Keratinocyte (primary cell): ENCODE data around the gene LAMB4.

Source experiments
- EZH2 ChIP-seq: IDR thresholded peaks from one replicate; pipeline ENCODE4 v1.6.1; 2012; ENCODE audit warnings: inconsistent platforms, mild to moderate bottlenecking, low read length, moderate library complexity
- TF ChIP-seq, protein P1 (sequence below), 3 experiments: IDR thresholded peaks in 1 of 3; conservative IDR thresholded peaks in 1 of 3; optimal IDR thresholded peaks in 1 of 3; 2 replicates in 2 of 3; 3 replicates in 1 of 3; pipeline versions ENCODE3 to v1.5.1; 2011; ENCODE audit warnings: low read length in 3 of 3, mild to moderate bottlenecking in 3 of 3, moderate library complexity in 2 of 3, control low read depth in 1 of 3, inconsistent platforms in 1 of 3; ENCODE audit not compliant: insufficient read depth in 2 of 3; ENCODE audit errors: extremely low read depth in 1 of 3

DNA sequence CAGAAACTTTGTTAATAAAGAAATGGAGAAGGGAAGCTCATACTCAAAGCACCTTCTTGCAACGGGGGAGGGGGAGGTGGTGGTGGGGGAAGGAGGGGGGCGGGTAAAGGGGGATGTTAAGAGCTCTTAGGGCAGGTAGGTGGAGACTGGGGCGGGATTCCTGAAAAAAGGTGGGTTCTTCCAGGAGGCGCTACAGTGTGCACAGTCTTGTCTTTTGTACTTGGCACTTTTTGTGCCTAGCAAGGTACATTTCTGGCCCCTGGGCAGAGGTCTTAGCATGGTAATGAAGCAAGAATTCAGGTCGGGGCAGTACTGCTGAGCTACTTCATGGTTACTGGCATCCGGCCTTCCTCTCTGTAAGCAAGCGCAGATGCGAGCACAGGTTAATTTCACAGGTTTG is 15.2 kb upstream of the LAMB4 start:
- TF ChIP-seq, protein P1, sequence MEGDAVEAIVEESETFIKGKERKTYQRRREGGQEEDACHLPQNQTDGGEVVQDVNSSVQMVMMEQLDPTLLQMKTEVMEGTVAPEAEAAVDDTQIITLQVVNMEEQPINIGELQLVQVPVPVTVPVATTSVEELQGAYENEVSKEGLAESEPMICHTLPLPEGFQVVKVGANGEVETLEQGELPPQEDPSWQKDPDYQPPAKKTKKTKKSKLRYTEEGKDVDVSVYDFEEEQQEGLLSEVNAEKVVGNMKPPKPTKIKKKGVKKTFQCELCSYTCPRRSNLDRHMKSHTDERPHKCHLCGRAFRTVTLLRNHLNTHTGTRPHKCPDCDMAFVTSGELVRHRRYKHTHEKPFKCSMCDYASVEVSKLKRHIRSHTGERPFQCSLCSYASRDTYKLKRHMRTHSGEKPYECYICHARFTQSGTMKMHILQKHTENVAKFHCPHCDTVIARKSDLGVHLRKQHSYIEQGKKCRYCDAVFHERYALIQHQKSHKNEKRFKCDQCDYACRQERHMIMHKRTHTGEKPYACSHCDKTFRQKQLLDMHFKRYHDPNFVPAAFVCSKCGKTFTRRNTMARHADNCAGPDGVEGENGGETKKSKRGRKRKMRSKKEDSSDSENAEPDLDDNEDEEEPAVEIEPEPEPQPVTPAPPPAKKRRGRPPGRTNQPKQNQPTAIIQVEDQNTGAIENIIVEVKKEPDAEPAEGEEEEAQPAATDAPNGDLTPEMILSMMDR (optimal IDR thresholded peaks at IDR 0.05 in 1 of 3, IDR thresholded peaks at IDR 0.05 in 1 of 3, conservative IDR thresholded peaks at IDR 0.05 in 1 of 3; ENCODE audit: extremely low read depth in 1 of 3, insufficient read depth in 2 of 3, low read length in 3 of 3), result no peak
- TF ChIP-seq EZH2, result no peak
